Central memory CD4-positive, alpha-beta T cell (primary cell): ENCODE measurements around the gene NELFCD.
"Not testable (repeated sequence)": the region's sequence is repeated elsewhere in the genome, so short reads cannot be mapped to it uniquely, and the experiment has no call there.

Experiments used
- DNase-seq: peaks from one replicate; pipeline ENCODE4 v3.0.0; 2022

The NELFCD gene

DNA sequence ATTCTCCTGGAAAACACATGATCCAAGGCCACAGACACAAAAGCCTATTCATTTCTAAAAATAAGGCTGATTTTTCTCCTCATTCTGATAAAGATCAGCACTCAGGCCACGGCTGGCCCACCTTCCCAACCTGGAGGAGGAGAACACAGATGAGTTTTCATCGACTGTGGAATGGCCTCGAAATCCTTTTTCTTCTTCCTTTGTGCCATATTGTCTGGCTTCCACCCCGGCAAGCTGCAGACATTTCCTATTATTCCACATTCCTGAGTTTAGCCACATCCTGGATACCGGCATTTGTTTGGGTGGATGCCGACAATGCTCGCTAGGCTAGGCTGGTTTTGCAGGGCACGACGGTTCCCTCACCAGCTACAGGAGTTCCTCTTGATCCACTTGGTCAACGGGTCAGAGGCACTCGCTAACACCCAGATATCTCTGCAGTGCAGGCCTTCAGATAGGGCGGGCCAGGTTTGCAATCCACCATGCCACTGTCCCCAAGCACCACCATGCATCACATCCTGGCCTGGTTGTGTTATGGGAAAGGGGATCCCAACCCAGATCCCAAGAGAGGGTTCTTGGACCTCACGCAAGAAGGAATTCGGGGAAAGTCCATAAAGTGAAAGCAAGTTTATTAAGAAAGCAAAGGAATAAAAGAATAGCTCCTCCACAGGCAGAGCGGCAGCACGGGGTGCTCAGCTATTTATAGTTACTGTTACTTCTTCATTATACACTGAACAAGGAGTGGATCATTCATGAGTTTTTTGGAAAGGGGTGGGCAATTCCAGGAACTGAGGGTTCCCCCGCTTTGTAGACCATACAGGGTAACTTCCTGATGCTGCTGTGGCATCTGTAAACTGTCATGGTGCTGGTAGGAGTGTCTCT lies 30.2 kb downstream of the NELFCD start:
- DNase-seq, result no peak

DNA sequence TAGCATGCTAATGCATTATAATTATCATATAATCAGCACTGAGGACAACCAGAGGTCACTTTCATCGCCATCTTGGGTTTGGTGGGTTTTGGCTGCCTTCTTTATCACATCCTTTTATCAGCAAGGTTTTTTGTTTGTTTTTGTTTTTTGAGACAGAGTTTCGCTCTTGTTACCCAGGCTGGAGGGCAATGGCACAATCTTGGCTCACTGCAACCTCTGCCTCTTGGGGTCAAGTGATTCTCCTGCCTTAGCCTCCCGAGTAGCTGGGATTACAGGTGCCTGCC lies 30.8 kb downstream of the NELFCD start:
- not testable (repeated sequence) for DNase-seq

DNA sequence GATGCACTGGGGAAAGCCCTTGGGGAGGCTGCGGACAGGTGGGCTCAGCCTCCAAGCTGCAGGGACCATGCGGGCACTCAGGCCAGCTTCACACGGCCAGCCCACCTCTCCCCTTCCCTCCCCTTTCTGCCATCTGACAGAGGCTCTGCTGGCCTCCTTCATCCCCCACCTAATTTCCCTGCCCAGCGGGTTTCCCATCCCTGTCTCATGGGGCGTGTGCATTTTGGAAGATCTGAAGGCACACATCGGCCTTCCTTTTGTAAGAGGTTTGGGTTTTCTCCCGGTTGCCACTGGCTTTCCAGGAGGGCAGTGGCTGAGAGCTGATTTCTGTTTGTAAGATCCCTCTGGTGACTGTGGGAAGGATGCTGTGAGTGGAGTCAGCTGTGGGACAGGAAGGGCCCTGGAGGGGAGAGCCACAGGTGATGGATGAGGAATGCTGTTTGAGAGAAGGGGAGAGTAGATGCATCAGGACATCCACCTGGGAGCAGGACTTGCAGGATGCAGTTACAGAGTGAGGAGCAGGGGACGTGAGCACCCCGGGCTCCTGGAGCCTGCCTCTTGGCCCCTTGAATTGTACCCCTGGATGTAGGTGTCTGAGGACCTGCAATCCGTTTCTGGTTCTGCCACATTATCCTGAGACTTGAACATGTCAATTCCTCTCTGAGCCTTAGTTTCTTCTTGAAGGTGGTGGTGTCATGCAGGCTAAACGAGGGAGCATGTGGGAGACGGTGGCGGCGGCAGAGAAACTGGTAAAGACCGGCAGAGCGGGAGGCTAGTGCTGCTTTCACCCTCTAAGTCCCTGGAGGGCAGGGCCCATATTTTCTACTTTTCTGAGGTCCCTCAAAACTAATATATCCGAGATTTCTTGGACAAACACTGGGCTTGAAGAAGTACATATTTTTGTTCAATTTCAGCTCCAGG lies 32.2 kb downstream of the NELFCD start:
- DNase-seq, result no peak

DNA sequence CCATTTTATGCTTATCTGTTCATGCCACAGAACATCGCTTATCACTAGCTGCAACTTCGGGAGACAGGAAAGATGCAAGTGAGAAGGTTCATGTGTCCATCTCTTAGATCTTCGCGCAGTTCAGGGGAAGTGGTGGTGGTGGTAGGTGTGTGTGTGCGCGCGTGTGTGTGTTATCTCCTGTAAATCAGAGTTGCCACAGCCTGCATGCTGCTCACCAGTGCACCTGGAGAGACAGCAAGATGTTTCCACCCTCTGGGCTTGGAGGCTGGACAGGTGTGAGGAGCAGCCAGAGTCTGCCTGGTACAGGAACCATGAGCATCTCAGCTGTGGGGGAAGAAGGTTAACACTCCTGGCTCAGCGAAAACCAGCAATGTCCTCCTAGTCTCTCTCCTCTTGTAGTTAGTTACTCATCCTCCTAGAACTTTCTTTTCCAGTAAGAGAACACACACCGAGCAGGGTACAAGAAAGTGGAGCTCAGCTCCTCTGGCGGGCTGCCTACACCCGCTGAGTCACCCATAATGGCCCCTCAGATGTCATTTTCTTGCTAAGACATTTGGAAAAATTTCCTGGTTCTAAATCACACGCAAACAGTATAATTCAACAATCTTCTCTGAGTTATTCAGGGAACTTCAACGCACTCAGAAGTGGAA lies 33.0 kb downstream of the NELFCD start:
- peak; percentile 58 for DNase-seq

DNA sequence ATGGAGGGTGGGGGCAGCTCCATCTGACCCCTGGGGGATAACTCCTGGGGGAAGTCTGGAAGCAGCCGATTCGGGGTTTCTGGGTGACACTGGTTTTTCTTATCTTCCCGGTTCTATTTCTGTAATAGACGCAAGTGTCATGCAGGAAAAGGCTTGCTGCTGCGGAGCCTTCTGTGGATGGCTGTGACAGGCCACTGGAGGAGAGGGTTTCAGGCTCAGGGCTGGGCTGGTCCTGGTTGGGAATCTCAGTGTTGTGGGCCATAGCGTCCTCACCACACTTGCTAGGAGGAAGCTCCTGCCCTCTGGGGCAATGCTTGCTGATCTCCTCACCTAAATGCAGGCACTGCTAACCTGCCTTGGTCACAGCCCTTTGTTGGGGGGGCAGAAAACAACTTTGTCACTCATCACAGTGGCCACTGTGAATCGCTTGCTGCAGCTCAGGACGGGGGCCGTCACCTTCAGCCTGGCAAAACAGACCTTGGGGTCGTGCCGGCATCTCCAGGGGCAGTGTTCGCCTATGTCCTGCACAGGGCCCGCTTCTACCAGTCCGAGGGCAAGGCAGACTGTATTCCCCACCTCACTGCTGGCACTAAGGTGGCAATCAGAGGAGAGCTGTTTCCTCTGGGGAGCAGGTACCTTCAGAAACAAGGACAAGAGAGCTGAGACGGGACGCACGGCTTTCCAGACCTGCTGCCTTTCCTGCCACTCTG lies 33.8 kb downstream of the NELFCD start:
- no peak for DNase-seq

DNA sequence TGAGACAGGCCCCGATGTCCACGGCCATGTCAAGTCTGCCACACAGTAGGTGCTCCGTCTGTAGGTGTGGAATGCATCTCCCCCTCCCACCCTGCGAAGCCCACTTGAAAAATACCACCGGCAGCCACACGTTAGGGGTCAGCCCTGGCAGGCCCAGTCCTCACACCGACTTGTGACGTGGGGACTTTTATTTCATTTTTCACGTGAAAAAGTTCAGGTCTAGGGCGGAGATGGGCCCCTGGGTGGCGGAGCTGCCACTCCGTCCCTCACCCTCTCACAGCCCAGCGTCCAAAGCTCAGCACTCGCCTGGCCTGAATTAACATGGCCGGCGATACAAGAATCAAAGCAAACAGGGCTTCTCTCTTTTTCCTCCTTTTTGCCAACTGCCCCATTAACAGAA lies 34.4 kb downstream of the NELFCD start:
- DNase-seq, result no peak

DNA sequence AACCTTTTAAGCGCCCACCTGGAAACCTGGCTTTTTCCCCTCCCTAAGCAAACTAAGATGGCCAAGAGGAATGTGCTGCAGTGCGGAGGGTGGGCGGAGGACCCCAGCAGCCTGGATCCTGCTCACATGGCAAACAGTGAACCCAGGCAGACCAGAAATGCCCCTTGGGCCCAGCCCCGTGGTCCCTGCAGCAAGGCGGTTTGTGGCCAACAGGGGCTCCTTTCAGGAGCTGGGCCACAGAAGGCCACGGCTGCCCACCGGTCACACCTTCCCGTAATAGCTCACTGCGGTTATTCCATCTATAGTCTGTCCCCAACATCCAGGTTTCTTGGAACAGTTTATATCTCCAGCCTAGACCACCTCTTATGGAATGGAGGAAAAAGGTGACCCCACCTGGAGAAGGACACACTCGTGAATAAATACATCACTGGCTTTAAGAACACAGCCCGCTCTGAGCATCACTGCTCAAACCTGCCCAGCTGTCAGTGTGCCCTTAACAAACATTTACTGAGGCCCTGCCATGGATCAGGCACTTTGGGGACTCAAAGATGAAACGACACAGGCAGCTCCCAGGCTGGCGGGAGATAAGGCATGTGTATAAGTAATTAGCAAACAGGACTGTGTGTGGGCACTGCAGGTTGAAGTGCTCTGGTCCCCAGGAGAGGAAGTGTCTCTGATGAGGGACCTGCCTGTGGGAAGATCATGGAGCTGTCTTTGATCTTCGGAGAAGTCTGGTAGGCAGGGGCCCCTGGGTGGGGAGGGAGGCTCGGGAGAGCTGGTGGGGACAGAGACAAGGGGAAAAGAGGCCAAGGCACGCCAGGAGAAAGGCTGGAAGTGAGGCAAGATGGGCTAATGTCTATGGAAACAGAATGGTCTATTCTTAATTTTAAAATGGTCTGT lies 35.0 kb downstream of the NELFCD start:
- DNase-seq, result no peak

DNA sequence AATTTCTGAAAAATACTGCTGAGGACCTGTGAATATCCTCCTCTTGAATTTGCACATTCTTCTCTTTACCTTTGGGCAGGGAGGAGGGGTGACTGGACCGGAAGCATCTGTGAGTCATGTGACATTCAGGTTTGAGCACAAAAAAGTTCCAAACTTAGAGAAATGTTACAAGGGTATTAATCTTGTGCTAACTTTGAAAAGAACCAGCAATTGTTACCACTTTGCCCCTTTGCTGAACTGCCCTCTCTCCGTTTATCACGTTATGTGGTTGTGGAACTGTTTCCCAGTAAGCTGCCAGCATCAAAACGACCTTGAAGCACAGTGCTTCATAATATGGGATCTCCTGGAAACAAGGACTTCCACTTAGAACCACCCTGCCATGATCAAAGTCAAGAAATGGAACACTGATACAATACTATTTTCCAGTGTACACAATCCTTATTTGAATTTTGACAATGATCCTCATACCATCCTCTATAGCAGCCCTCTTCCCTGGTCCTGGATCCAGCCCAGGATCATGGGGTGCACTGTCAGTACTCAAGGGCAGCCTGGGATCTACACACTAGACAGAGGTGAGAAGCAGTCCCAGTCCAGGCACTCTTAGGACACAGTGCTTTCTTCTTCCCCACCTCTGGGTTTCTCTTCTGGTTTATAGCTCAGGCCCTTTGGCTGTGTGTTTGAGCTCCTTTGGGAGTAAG lies 35.9 kb downstream of the NELFCD start:
- DNase-seq, result no peak

DNA sequence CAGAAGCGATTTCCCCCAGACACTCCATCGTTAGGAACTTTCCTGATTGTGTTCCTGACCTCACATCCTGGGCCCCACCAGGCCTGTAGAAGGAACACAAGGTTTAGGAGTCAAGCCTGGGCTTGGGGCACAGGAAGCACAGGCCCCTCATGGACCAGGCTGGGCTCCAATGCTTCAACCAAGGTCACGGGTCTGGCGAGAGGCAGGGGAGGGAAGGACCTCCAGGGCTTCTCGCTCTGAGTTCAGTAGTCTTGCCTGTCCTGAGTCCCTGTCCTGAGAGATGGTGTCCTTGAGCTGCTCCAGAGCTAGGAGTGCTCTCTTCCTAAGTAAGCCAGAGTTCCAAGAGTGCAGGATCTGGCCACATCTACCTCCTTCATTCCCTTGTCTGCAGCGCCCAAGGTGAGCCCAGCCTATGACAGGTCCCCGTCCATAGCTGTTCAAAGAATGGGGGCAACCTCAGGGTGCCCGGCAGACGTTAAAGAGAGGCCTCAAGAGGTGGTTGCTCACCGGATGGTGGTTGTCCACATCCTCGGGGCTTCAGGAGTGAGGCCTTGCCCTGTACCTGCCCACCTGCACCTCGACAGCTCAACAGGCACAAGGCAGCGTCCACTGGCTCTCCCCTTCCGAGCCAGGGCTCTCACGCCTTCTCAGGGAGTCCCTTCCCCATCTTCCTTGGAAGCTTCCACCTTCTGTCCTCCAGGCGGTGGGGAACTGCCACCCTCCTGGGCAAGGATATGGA lies 36.6 kb downstream of the NELFCD start:
- DNase-seq, result no peak

DNA sequence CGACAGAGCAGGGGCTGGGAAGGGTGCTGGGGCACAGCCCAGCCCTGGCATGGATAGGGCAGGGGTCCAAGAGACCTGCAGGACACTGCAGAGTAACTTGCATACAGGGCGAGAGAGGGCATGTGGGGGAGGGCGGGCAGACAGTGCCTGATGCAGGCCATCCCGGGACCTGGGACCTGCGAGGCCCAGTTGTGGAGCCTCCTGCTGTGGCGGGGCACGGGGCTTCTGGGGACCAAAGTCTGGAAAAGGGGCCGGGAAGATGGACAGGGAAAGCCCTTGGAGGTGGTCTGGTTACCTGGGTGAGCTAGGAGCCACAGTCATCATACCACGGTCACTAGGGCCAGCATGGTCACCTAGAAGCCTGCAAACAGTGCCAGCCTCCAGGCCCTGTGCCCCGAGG lies 37.8 kb downstream of the NELFCD start:
- no peak for DNase-seq

DNA sequence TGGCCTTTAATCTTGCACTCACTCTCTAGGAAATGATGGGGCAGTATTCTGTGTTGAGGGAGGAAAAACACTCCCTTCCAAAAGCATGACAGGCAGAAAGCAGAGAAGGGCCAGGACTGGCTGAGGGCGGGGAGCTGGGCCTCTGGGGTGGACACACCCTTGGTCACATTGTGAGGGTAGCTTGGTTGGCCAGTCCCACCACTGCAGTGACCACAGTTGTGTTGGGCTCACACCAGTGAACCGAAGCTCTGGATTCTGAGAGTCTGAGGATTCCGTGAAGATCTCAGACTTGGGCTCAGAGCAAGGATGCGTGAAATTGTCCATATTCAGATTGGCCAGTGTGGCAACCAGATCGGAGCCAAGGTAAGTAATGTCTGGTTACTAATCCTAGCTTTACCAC lies 38.2 kb downstream of the NELFCD start, which contains the start of gene TUBB1:
TUBB1 (plus strand) TSS at position 213 of the 400 bp plus-strand sequence; CDS start at position 307, 94 bp downstream.
- no peak for DNase-seq

DNA sequence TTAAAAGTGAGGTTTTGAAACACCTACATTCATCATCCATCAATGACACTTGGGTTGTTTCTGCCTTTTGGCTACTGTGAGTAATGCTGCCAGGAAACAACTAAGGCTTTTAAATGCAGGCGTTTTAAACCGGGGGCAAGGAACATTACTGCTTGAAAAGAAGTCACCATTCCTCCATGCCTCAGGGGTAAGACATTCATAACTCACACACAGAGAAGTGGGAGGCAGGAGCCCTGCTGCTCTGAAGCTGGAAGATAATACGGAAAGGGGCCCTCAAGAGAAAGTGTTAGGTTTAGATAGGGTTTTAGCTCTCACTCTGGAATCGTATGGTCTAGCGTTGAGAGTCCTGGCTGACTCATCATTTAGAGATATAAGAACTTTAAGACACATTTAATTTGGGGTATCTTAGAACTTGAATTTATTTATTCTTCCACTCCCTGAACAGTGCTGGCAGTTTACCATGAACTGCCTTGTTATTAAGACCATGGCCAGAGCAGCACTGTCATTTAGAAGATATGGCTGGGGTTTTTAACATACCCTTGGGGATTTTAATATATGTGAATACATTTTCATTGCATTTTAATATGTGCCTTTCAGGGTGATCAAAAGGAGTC lies 40.0 kb downstream of the NELFCD start:
- DNase-seq, result no peak

DNA sequence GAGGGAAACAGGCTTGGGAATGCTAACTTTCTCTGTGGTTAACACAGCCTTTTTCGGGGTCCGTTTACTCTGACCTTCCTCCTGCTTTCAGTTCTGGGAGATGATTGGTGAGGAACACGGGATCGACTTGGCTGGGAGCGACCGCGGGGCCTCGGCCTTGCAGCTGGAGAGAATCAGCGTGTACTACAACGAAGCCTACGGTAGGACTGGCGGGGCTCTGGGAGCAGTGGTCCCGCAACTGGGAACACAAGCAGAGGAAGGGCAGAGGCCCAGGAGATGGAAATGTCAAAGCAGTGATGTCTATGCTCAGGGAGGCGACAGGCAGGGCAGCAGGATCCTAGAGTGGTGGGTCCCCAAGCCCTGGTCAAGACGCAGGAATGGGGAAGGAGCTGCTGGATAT lies 41.7 kb downstream of the NELFCD start:
- no peak for DNase-seq

DNA sequence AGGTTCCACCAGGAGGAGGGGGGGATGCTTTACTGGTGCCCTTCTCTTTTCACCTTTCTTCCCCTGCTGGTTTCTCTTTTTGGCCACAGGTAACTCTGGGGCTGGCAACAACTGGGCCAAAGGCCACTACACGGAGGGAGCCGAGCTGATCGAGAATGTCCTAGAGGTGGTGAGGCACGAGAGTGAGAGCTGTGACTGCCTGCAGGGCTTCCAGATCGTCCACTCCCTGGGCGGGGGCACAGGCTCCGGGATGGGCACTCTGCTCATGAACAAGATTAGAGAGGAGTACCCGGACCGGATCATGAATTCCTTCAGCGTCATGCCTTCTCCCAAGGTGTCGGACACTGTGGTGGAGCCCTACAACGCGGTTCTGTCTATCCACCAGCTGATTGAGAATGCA lies 42.6 kb downstream of the NELFCD start:
- DNase-seq, result no peak

DNA sequence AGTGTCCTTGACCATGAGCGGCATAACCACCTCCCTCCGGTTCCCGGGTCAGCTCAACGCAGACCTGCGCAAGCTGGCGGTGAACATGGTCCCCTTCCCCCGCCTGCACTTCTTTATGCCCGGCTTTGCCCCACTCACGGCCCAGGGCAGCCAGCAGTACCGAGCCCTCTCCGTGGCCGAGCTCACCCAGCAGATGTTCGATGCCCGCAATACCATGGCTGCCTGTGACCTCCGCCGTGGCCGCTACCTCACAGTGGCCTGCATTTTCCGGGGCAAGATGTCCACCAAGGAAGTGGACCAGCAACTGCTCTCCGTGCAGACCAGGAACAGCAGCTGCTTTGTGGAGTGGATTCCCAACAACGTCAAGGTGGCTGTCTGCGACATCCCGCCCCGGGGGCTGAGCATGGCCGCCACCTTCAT lies 43.1 kb downstream of the NELFCD start:
- no peak for DNase-seq

DNA sequence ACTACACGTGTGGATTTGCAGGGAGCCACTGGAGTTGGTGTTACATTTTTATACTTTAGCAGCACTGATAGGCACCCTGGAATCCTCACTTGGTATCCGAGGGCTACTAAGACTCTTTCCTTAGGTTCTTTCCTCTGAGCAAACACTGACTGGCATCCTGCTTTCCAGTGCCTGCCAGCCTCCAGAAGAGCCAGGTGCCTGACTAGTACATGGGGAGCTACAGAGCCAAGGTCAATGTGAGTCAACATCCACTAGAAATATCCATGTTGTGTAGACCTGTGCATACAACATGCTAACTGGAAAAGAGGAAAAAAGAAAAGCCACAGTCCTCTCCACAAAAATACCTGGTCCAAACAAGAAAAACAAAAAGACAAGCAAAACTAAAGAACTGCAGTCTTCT lies 44.0 kb downstream of the NELFCD start:
- DNase-seq, result no peak

DNA sequence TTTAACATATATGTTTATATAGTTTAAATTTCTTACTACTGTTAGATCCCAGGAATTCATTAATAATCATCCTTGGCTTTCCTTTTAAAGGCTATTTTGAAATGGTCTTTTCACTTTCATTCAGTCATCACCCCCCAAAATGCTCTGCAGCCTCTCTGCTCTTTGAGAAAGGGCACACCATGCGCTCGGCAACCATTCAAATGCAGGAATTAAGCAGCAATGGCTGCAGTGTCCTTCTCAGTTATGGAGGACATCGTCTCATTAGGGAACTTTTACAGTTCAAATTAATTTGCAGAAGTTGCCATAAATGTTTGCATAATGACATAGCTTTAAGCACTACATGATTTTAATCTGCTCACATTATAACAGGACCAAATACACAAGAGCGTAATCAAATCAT lies 44.5 kb downstream of the NELFCD start:
- no peak for DNase-seq

DNA sequence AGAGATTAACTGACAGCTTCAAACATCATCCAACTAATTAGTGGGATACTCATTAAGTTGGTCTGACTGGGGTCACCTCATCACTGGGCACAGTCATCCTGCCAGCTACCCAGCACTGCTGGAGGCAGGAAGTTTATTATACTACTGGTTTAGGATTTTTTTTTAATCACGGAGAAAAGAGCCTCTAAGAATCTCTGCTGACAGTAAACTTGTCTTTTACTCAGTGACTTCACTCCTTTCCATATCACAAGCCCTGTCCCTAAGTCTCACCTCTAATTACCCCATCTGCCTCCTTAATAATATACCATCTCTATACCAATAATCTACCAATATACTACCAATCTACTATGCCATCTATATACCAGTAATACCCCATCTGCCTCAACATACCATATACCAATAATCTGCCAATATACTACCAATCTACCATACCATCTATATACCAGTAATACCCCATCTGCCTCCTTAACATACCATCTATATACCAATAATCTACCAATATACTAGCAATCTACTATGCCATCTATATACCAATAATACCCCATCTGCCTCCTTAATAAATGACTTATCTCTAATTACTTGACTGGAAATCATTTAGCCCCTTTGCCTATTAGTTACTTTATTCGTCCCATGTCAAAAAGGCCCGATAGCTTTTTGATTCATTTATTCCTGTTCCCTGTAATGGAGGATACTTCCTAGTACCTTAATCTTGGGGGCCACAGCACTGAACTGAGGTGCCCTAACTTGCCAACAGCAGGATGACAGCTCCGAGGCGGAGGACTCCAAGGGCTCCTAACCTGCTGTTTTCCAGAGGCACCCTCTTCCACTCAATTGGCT lies 46.1 kb downstream of the NELFCD start:
- no peak for DNase-seq
